Peyer's patch (tissue), 4 donors: ENCODE measurements around the gene BAG5. TPM values are rescaled to one million over a fixed set of nuclear protein-coding genes. Genes with fewer than 3 reads are reported as not detected.

Source experiments
- DNase-seq, 3 donors: peaks; one replicate each; pipeline ENCODE4 v3.0.0-alpha.2; 2017 to 2019
- H3K27ac ChIP-seq, 4 donors: fragments of 200-600 bp; sonication (generic); one replicate each; pipeline ENCODE4 v1.5.1; 2016 to 2019
- H3K27me3 ChIP-seq, 2 donors: fragments of 200-600 bp; sonication (generic); one replicate each; pipeline ENCODE4 v1.5.1; 2019
- H3K36me3 ChIP-seq, 3 donors: fragments of 200-600 bp; sonication (generic); one replicate each; pipeline ENCODE4 v1.5.1; 2016 to 2019
- H3K4me1 ChIP-seq, 4 donors: fragments of 200-600 bp; sonication (generic); one replicate each; pipeline ENCODE4 v1.5.1; 2016 to 2019
- H3K4me3 ChIP-seq, 4 donors: fragments of 200-600 bp; sonication (generic); 1 replicate in 3 of 4; 2 replicates in 1 of 4; pipeline ENCODE4 v1.5.1; 2016 to 2019; ENCODE audit warnings: mild to moderate bottlenecking in 1 of 4
- H3K9me3 ChIP-seq, 4 donors: fragments of 200-600 bp; sonication (generic); one replicate each; pipeline ENCODE4 v1.5.1; 2016 to 2019; ENCODE audit warnings: mild to moderate bottlenecking in 1 of 4
- POLR2A ChIP-seq, 2 donors: fragments of 450-650 bp; IDR thresholded peaks; one replicate each; pipeline ENCODE4 v1.5.1; 2017; ENCODE audit warnings: antibody characterized with exemption in 2 of 2, mild to moderate bottlenecking in 2 of 2, moderate library complexity in 2 of 2
- total RNA-seq, 4 donors: library from RNA; depleted of rRNA; stranded (reverse); fragments of >200 nt; gene quantifications; one replicate each; pipeline ENCODE4 v1.1.0, GENCODE V29; 2016
- TF ChIP-seq, protein P1 (sequence below), 6 experiments: fragments of 450-650 bp in 4 of 6; fragments of 200-600 bp in 2 of 6; sonication (generic) in 1 of 6; IDR thresholded peaks; one replicate each; pipeline ENCODE4 v1.5.1; 2017 to 2019; ENCODE audit warnings: antibody characterized with exemption in 6 of 6, mild to moderate bottlenecking in 3 of 6, moderate library complexity in 1 of 6

BAG5 gene
- total RNA-seq, 4 donors from 2014 or later: 18.0 to 38.0 (median 19.5) TPM

- H3K27ac ChIP-seq: peak overlapping the region in 1 of 4 donors; percentile 6
Observed at GRCh38 chr14:103519043-103519836, 43.2 kb downstream of the BAG5 start.

GRCh38 chr14:103518422-103519042, 43.9 kb downstream of the BAG5 start:
- Histone ChIP-seq H3K4me1 (peaks cover 0 to 52% (median 21%) of the 10 kb centered on the region in 4 donors), H3K27me3 (peaks cover 0 to 6% of the 10 kb centered on the region in 2 donors), H3K9me3 (no peaks in the 10 kb centered on the region), H3K27ac (peak overlapping the region in 1 of 4 donors; percentile 15), H3K36me3 (no peaks in the 10 kb centered on the region), H3K4me3 (no peak overlapping the region)
- TF ChIP-seq POLR2A (IDR thresholded peaks at IDR 0.05): no peak
- TF ChIP-seq, protein P1, sequence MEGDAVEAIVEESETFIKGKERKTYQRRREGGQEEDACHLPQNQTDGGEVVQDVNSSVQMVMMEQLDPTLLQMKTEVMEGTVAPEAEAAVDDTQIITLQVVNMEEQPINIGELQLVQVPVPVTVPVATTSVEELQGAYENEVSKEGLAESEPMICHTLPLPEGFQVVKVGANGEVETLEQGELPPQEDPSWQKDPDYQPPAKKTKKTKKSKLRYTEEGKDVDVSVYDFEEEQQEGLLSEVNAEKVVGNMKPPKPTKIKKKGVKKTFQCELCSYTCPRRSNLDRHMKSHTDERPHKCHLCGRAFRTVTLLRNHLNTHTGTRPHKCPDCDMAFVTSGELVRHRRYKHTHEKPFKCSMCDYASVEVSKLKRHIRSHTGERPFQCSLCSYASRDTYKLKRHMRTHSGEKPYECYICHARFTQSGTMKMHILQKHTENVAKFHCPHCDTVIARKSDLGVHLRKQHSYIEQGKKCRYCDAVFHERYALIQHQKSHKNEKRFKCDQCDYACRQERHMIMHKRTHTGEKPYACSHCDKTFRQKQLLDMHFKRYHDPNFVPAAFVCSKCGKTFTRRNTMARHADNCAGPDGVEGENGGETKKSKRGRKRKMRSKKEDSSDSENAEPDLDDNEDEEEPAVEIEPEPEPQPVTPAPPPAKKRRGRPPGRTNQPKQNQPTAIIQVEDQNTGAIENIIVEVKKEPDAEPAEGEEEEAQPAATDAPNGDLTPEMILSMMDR (IDR thresholded peaks at IDR 0.05): peak; percentile 66 to 91 (median 86)
- DNase-seq: peak; percentile 53 to 82 (median 79)

More at GRCh38 chr14:103519043-103519836, 43.2 kb downstream of the BAG5 start:
- Histone ChIP-seq H3K36me3 (no peaks in the 10 kb centered on the region), H3K9me3 (no peaks in the 10 kb centered on the region), H3K4me3 (no peak overlapping the region), H3K4me1 (peaks cover 0 to 52% (median 21%) of the 10 kb centered on the region in 4 donors), H3K27me3 (peaks cover 0 to 6% of the 10 kb centered on the region in 2 donors)
- peak in 1 of 3 donors; percentile 51 for DNase-seq
- TF ChIP-seq, protein P1 (IDR thresholded peaks at IDR 0.05): no peak
- TF ChIP-seq POLR2A (IDR thresholded peaks at IDR 0.05): no peak

DNA sequence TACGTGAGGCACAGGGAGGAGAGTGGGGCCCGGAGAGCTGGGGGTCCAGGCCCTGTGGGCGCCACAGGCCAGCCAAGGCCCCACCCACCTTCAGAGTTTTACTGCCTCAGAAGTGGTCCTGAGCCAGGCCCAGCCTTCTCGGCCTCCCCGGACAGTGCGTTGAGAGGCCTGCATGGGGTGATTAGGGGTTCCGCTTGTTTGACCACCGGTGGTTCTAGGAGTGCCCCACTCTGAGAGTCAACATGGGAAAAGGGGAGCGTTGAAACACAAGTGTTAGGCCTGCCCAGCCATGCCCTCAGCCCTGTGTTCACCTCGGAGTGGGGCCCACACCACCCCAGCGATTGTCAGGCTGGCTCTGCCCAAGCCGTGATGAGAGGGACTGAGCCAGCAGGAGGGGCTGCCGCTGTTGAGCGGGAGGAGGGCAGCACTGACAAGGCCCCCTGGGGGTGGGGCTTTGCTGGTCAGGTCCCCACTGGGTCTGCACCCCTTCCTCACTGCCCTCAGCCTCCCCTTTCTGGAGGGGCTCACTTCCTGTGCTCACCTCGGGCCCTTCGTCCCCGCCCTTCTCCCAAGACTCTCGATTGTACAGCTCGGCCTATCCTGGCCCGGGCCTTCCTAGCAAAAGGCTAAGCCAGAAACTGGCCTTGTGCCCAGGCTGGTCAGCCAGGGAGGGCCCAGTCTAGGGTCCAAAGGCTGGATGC, 44.6 kb downstream of the BAG5 start:
- Histone ChIP-seq H3K27me3 (peaks cover 0 to 6% of the 10 kb centered on the region in 2 donors), H3K4me1 (peaks cover 0 to 48% (median 19%) of the 10 kb centered on the region in 4 donors), H3K4me3 (no peak overlapping the region), H3K9me3 (no peaks in the 10 kb centered on the region), H3K27ac (peak overlapping the region in 1 of 4 donors; percentile 15), H3K36me3 (no peaks in the 10 kb centered on the region)
- no peak for TF ChIP-seq POLR2A (IDR thresholded peaks at IDR 0.05)
- TF ChIP-seq, protein P1 (IDR thresholded peaks at IDR 0.05): no peak
- peak in 1 of 3 donors; percentile 40 for DNase-seq

DNA sequence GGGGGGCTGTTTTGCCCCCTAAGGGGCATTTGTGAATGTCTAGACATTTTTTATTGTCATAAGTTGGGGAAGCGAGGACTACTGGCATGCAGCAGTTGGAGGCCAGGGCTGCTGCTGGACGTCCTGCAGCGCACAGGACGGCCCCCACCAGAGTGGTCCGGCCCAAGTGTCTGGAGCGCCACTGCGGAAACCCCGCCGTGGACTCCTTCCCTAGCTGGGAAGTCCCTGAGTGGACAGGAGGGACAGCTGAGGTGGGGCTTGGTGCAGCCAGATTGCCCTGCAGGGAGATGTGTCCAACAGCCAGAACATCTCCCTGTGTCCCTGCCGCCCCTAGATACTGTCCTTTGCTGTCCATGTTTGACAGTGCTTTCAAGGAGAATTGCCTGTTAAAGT, 45.3 kb downstream of the BAG5 start:
- DNase-seq: peak in 1 of 3 donors; percentile 42
- peaks cover 0 to 5% of the 10 kb centered on the region in 2 donors for H3K27me3 ChIP-seq
- no peaks in the 10 kb centered on the region for H3K9me3 ChIP-seq
- TF ChIP-seq, protein P1 (IDR thresholded peaks at IDR 0.05): no peak
- TF ChIP-seq POLR2A (IDR thresholded peaks at IDR 0.05): no peak
- peaks cover 0 to 47% (median 13%) of the 10 kb centered on the region in 4 donors for H3K4me1 ChIP-seq
- no peaks in the 10 kb centered on the region for H3K36me3 ChIP-seq
- no peak overlapping the region for H3K27ac ChIP-seq
- H3K4me3 ChIP-seq: no peak overlapping the region

GRCh38 chr14:103516426-103517173, 45.9 kb downstream of the BAG5 start:
- peak in 1 of 3 donors; percentile 37 for DNase-seq
- Histone ChIP-seq H3K4me1 (peaks cover 0 to 41% (median 9%) of the 10 kb centered on the region in 4 donors), H3K27ac (no peak overlapping the region), H3K4me3 (no peak overlapping the region), H3K9me3 (no peaks in the 10 kb centered on the region), H3K36me3 (peaks cover 0 to 1% (median 0%) of the 10 kb centered on the region in 3 donors), H3K27me3 (no peaks in the 10 kb centered on the region)
- TF ChIP-seq POLR2A (IDR thresholded peaks at IDR 0.05): no peak
- TF ChIP-seq, protein P1 (IDR thresholded peaks at IDR 0.05): no peak
